Mesenteric fat pad (tissue), 1 donor: ENCODE data around the gene TSPAN16. TPM values are rescaled to one million over a fixed set of nuclear protein-coding genes. Genes with fewer than 3 reads are reported as not detected.
A peak's percentile ranks its signal among the peaks of the same experiment; 100 is the strongest.
"Not testable (repeated sequence)": the region's sequence is repeated elsewhere in the genome, so short reads cannot be mapped to it uniquely, and the experiment has no call there.

ENCODE experiments used
- DNase-seq: peaks from one replicate; pipeline ENCODE4 v3.0.0-alpha.2; 2020; ENCODE audit warnings: low spot score
- total RNA-seq: library from RNA; stranded (reverse); fragmentation: NEBNext Ultra II Directional; extraction: Animal tissue kit (Norgen Biotek cat#: 25700); gene quantifications from one replicate; pipeline ENCODE4 v1.2.1, GENCODE V29; 2021
- donor health status: DM: yes; HTN: yes; CAD: no.

The TSPAN16 gene
- total RNA-seq, 1 donor from 2014 or later, result not detected

GRCh38 chr19:11340099-11340467 lies 44.1 kb downstream of the TSPAN16 start:
- not testable (repeated sequence) for DNase-seq

- no peak for DNase-seq
Measured at GRCh38 chr19:11342429-11342828, 46.5 kb downstream of the TSPAN16 start.

DNA sequence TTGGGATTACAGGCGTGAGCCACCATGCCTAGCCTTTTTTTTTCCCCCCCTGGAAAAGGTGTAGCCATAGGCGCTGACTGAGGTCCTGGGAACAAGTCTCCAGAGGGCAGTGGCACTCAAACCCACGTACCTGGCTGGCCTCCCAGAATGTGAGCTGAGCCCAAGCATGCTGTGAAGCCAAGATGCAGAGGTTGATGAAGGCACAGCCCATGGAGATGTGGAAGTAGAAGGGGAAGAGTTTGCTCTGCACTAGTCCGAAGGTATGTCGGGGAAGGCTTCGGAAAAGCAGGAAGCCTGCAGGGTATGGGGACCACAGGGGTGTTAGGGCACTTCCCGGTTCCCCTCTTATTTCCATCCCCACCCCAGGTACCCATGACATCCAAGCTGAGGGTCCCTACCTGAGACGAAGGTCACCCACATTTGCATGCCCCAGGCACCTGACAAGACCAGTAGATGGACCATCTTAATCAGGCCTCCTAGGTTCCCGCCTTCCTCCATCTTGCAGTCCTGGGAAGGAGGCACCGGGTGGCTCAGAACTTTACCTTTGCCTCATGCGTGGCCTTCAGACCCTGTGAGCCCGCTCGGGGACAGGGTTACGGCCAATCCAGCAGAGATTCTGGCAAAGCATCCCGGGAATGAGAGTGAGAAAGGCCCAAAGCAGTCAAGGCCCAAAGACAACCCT lies 49.3 kb downstream of the TSPAN16 start:
- DNase-seq, result no peak

DNA sequence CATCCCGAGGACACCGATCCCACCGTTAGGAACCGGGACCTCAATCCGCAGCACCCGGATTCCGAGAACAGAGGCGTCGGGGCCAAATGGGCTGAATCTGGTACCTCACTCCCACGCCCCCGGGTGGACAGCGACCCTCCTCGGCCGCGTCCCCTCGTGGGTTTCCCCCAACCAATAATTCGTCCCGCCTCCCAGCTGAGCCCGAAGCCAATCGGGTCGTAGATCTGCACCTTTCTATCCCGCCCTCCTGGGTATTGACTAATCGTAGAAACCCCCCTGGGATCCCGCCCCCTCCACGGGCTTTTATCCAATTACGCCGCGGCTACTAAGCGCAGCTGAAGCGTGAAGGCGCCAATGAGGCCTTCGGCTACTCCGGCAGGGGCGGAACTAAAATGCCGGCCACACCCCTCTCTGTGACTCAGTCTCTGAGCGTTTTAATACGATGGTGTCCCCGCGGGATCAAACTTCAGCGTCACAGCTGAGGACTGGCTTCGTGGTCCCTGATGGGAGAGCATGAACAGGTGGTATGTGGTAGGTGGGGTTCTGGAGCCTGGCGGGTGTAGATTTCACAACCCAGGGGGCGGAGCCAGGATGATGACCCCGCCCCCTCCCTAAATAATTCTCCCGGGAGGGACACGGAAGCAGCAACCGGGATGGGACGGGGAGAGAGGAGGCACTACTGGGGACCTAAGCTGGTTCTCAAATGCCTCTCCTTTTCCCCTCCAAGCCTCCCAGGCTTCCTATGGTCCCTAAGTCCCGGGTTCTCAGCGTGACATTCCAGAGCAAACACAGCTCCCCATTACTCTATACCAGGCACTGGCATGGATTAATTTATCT lies 50.4 kb downstream of the TSPAN16 start, which contains the start of the genes CCDC159 and TMEM205:
Gene CCDC159 (plus strand): TSS at position 416 of the 837 bp plus-strand sequence. CDS start 88 bp downstream, at position 504.
Gene TMEM205 (minus strand): TSS at position 165 of the 837 bp plus-strand sequence. CDS start 649 bp downstream, outside the sequence.
- DNase-seq, result peak; percentile 98

GRCh38 chr19:11347546-11348039 lies 51.6 kb downstream of the TSPAN16 start:
- DNase-seq, result no peak

GRCh38 chr19:11349171-11349570 lies 53.2 kb downstream of the TSPAN16 start:
- no peak for DNase-seq

- not testable (repeated sequence) for DNase-seq
Measured at GRCh38 chr19:11354102-11354501, 58.1 kb downstream of the TSPAN16 start.

- DNase-seq, result peak; percentile 98
Measured at GRCh38 chr19:11355160-11356073, 59.5 kb downstream of the TSPAN16 start, which contains the start of gene PLPPR2. PLPPR2 (plus strand) TSS chr19:11355432; CDS start chr19:11357674, 2,242 bp downstream.

GRCh38 chr19:11356074-11356397 lies 60.1 kb downstream of the TSPAN16 start:
- no peak for DNase-seq

- no peak for DNase-seq
Measured at GRCh38 chr19:11356676-11357550, 61.0 kb downstream of the TSPAN16 start.

DNA sequence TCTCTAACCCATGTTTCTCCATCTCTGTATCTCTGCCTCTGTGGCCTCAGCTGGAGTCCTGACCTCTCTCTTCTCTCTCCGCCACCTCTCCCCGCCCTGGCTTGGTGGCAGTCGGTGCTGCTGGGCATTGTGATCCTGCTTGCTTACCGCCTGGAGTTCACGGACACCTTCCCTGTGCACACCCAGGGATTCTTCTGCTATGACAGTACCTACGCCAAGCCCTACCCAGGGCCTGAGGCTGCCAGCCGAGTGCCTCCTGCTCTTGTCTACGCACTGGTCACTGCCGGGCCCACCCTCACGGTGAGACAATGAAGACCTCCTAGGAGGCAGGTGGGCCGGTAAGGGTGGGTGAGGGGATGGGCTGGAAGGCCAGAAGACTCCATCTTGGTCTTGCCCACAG lies 63.5 kb downstream of the TSPAN16 start:
- no peak for DNase-seq

- DNase-seq, result no peak
Measured at GRCh38 chr19:11361037-11361770, 65.2 kb downstream of the TSPAN16 start.

DNA sequence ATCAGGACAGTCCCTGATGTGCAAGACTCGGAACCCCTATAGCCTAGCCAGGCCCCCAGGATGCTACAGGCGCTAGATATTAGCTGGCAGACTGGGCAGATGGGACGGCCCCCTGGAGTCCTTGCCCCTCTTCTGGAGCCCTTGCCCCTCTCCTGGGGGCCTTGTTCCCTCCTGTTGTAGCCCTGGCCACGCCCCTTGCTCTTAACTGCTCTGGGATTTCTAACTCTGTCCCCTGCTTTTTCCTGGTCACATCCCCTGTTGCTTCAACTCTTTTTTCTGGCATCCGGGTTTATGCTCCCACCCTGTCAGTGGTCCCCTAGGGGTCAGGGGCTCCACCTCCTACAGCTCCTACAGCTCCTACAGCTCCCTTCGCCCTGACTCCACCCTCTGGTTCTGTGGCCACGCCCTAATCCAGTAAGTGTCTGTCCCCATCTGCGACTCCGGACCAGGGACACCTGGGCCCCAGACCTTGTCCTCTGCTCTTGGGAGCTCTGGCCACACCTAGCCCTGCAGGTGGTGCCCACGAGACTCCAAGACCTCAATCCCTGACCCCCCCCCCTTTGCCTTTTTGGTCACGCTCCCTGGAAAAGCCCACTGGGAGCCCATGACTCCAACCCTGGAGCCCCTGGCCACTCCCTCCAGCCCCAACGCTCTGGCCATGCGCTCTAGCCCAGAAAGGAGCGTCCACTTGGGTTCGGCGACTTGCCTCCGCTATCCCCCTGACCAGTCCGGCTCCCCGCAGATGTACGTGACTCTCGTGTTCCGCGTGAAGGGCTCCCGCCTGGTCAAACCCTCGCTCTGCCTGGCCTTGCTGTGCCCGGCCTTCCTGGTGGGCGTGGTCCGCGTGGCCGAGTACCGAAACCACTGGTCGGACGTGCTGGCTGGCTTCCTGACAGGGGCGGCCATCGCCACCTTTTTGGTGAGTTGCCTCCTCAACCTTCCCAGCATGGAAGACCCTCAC lies 66.1 kb downstream of the TSPAN16 start:
- DNase-seq, result no peak

DNA sequence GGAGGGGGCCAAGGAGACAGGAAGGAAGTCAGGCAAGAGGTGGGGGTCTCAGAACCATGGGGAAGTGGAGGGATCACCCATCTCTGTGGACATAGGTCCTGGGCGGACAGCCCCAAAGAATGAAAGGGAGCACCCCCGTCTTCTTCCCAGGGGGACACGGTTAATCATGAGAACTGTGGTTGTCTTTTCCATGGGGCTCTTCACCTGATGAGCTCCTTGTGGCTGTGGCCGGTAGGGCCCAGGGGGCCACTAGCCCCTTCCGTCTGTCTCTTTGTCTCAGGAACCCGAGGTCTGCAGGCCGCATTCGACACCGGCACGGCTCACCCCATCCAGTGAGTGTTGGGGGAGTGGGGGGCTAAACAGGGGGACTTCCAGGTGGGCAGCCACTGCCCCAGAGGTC lies 67.9 kb downstream of the TSPAN16 start:
- DNase-seq, result no peak

DNA sequence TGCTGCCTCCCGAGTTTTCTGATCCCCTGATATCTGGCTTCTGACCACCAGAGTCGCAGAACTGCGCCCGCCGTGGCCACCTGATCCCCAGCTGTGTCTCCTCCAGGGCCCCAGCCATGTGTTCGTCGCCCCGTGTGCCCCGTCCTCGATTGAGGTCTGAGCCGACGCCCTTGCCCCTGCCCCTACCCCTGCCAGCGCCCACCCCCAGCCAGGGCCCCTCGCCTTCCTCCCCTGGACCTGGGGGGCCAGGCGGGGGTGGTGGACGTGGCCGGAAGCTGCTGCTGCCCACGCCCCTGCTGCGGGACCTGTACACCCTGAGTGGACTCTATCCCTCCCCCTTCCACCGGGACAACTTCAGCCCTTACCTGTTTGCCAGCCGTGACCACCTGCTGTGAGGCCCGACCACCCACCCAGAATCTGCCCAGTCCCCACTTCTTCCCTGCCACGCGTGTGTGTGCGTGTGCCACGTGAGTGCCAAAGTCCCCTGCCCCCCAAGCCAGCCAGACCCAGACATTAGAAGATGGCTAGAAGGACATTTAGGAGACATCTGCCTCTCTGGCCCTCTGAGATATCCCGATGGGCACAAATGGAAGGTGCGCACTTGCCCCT lies 68.4 kb downstream of the TSPAN16 start:
- DNase-seq, result no peak

GRCh38 chr19:11364935-11365334 lies 69.0 kb downstream of the TSPAN16 start:
- no peak for DNase-seq
